ENCODE measurements around the gene CEP85L.

Gene CEP85L

GRCh38 chr6:118535176-118535844 is 116.1 kb downstream of the CEP85L start:
- no peak for TF ChIP-seq SPI1 (IDR thresholded peaks at IDR 0.05; ENCODE audit: borderline replicate concordance, low read depth)
- TF ChIP-seq REST (IDR thresholded peaks at IDR 0.05; ENCODE audit: insufficient replicate concordance, low read depth) = no peak
- no peak for TF ChIP-seq GABPA (IDR thresholded peaks at IDR 0.05; ENCODE audit: low read depth)
- TF ChIP-seq CTCF (IDR thresholded peaks at IDR 0.05; ENCODE audit: insufficient read depth, low read length) = no peak
- no peak for TF ChIP-seq POLR2AphosphoS5 (IDR thresholded peaks at IDR 0.05; ENCODE audit: low read depth)
- no peak overlapping the region for H3K4me3 ChIP-seq (replicated peaks; ENCODE audit: insufficient read depth, low read length)
- DNase-seq (ENCODE audit: low read depth in 1 of 2, low spot score in 1 of 2) = no peak
- H3K27me3 ChIP-seq (ENCODE audit: insufficient read depth, poor library complexity, severe bottlenecking) = no peaks in the 10 kb centered on the region
- H3K27ac ChIP-seq (replicated peaks) = no peak overlapping the region

GRCh38 chr6:118530942-118531341 is 120.4 kb downstream of the CEP85L start:
- H3K27me3 ChIP-seq (ENCODE audit: insufficient read depth, poor library complexity, severe bottlenecking) = no peaks in the 10 kb centered on the region
- DNase-seq (ENCODE audit: low read depth in 1 of 2, low spot score in 1 of 2) = no peak
- H3K27ac ChIP-seq (replicated peaks) = no peak overlapping the region
- TF ChIP-seq REST (IDR thresholded peaks at IDR 0.05; ENCODE audit: insufficient replicate concordance, low read depth) = no peak
- no peak for TF ChIP-seq SPI1 (IDR thresholded peaks at IDR 0.05; ENCODE audit: borderline replicate concordance, low read depth)
- TF ChIP-seq POLR2AphosphoS5 (IDR thresholded peaks at IDR 0.05; ENCODE audit: low read depth) = no peak
- TF ChIP-seq CTCF (IDR thresholded peaks at IDR 0.05; ENCODE audit: insufficient read depth, low read length) = no peak
- no peak for TF ChIP-seq GABPA (IDR thresholded peaks at IDR 0.05; ENCODE audit: low read depth)
- H3K4me3 ChIP-seq (replicated peaks; ENCODE audit: insufficient read depth, low read length) = no peak overlapping the region

- Histone ChIP-seq H3K27me3 (ENCODE audit: insufficient read depth, poor library complexity, severe bottlenecking) (no peaks in the 10 kb centered on the region), H3K27ac (replicated peaks) (no peak overlapping the region), H3K4me3 (replicated peaks; ENCODE audit: insufficient read depth, low read length) (no peak overlapping the region)
- TF ChIP-seq SPI1 (IDR thresholded peaks at IDR 0.05; ENCODE audit: borderline replicate concordance, low read depth) (no peak), CTCF (IDR thresholded peaks at IDR 0.05; ENCODE audit: insufficient read depth, low read length) (no peak), REST (IDR thresholded peaks at IDR 0.05; ENCODE audit: insufficient replicate concordance, low read depth) (no peak), POLR2AphosphoS5 (IDR thresholded peaks at IDR 0.05; ENCODE audit: low read depth) (no peak), GABPA (IDR thresholded peaks at IDR 0.05; ENCODE audit: low read depth) (no peak)
- no peak for DNase-seq (ENCODE audit: low read depth in 1 of 2, low spot score in 1 of 2)
Measured at GRCh38 chr6:118529756-118530155, 121.6 kb downstream of the CEP85L start.
